ENCODE results near the gene PITPNB.

GRCh38 chr22:27804470-27805297 is 114.4 kb downstream of the PITPNB start:
- TF ChIP-seq, protein P1, sequence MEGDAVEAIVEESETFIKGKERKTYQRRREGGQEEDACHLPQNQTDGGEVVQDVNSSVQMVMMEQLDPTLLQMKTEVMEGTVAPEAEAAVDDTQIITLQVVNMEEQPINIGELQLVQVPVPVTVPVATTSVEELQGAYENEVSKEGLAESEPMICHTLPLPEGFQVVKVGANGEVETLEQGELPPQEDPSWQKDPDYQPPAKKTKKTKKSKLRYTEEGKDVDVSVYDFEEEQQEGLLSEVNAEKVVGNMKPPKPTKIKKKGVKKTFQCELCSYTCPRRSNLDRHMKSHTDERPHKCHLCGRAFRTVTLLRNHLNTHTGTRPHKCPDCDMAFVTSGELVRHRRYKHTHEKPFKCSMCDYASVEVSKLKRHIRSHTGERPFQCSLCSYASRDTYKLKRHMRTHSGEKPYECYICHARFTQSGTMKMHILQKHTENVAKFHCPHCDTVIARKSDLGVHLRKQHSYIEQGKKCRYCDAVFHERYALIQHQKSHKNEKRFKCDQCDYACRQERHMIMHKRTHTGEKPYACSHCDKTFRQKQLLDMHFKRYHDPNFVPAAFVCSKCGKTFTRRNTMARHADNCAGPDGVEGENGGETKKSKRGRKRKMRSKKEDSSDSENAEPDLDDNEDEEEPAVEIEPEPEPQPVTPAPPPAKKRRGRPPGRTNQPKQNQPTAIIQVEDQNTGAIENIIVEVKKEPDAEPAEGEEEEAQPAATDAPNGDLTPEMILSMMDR (IDR thresholded peaks at IDR 0.05): peak in 2 of 3 donors; percentile 23 to 55
- TF ChIP-seq POLR2A (IDR thresholded peaks at IDR 0.05): no peak

Measured in breast epithelium (tissue), 3 donors.